ENCODE measurements around the gene RIN3.
"Not testable (repeated sequence)": the region's sequence is repeated elsewhere in the genome, so short reads cannot be mapped to it uniquely, and the experiment has no call there.

Gene RIN3

DNA sequence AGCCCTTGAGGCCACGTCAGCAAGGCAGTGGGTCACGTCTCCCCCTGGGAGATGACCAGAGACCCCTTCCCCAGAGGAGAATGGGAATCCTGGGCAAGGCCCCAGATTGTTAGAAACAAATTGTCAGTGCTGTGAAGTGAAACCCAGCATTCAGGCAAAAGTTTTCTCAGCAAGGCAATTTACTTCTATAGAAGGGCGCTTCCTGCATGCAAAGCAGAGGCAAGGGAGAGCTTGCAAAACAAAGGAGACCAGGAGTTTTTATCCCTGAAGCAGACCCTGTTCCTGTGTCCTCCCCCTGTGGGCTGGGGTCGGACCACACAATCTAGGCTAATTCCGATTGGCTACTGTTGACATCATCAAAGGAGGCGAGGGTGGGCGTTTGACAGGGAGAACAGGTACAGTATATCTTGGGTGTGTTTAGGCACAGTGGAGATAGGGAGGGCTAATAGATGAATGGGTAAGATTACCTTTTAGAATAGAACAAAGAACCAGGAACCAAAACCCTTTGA, 114.2 kb downstream of the RIN3 start:
- Mint-ChIP-seq H3K4me1 (ENCODE audit: low read depth in 2 of 2) (peaks cover 23 to 31% of the 10 kb centered on the region in 2 donors), H3K27ac (peak overlapping the region in 1 of 2 donors; percentile 26), H3K9me3 (peaks cover 7 to 15% of the 10 kb centered on the region in 2 donors), H3K4me3 (no peak overlapping the region), H3K36me3 (ENCODE audit: insufficient read depth) (peaks cover 4% of the 10 kb centered on the region), H3K27me3 (no peaks in the 10 kb centered on the region)
- ATAC-seq (replicated peaks) (no peak), DNase-seq (no peak)

GRCh38 chr14:92628636-92629035, 115.1 kb downstream of the RIN3 start:
- Mint-ChIP-seq H3K4me3 (no peak overlapping the region), H3K36me3 (ENCODE audit: insufficient read depth) (peaks cover 4% of the 10 kb centered on the region), H3K27ac (no peak overlapping the region), H3K27me3 (no peaks in the 10 kb centered on the region), H3K4me1 (ENCODE audit: low read depth in 2 of 2) (peaks cover 31 to 39% of the 10 kb centered on the region in 2 donors), H3K9me3 (peaks cover 7 to 15% of the 10 kb centered on the region in 2 donors)
- no peak for DNase-seq
- no peak for ATAC-seq (replicated peaks)

GRCh38 chr14:92630367-92630766, 116.8 kb downstream of the RIN3 start:
- DNase-seq (no peak), ATAC-seq (replicated peaks) (no peak)
- H3K27me3 Mint-ChIP-seq, result no peaks in the 10 kb centered on the region
- H3K4me1 Mint-ChIP-seq (ENCODE audit: low read depth in 2 of 2), result peaks cover 30 to 36% of the 10 kb centered on the region in 2 donors
- peaks cover 4% of the 10 kb centered on the region for H3K36me3 Mint-ChIP-seq (ENCODE audit: insufficient read depth)
- H3K27ac Mint-ChIP-seq, result peak overlapping the region in 1 of 2 donors; percentile 81
- H3K4me3 Mint-ChIP-seq, result no peak overlapping the region
- H3K9me3 Mint-ChIP-seq, result peaks cover 7 to 15% of the 10 kb centered on the region in 2 donors

- peaks cover 32 to 34% of the 10 kb centered on the region in 2 donors for H3K4me1 Mint-ChIP-seq (ENCODE audit: low read depth in 2 of 2)
- H3K4me3 Mint-ChIP-seq, result no peak overlapping the region
- H3K9me3 Mint-ChIP-seq, result peaks cover 7 to 15% of the 10 kb centered on the region in 2 donors
- DNase-seq (no peak), ATAC-seq (replicated peaks) (no peak)
- H3K36me3 Mint-ChIP-seq (ENCODE audit: insufficient read depth), result peaks cover 4% of the 10 kb centered on the region
- peak overlapping the region in 1 of 2 donors; percentile 81 for H3K27ac Mint-ChIP-seq
- no peaks in the 10 kb centered on the region for H3K27me3 Mint-ChIP-seq
Observed at GRCh38 chr14:92631098-92631497, 117.5 kb downstream of the RIN3 start.

GRCh38 chr14:92632546-92633273, 119.1 kb downstream of the RIN3 start:
- peak overlapping the region; percentile 30 to 81 for H3K27ac Mint-ChIP-seq
- H3K36me3 Mint-ChIP-seq (ENCODE audit: insufficient read depth), result no peaks in the 10 kb centered on the region
- ATAC-seq (replicated peaks), result no peak
- peaks cover 28 to 31% of the 10 kb centered on the region in 2 donors for H3K4me1 Mint-ChIP-seq (ENCODE audit: low read depth in 2 of 2)
- DNase-seq, result no peak
- no peaks in the 10 kb centered on the region for H3K27me3 Mint-ChIP-seq
- H3K9me3 Mint-ChIP-seq, result peaks cover 0 to 4% of the 10 kb centered on the region in 2 donors
- H3K4me3 Mint-ChIP-seq, result no peak overlapping the region

GRCh38 chr14:92633274-92633616, 119.7 kb downstream of the RIN3 start:
- H3K27ac Mint-ChIP-seq, result peak overlapping the region; percentile 30 to 81
- peaks cover 28 to 33% of the 10 kb centered on the region in 2 donors for H3K4me1 Mint-ChIP-seq (ENCODE audit: low read depth in 2 of 2)
- H3K4me3 Mint-ChIP-seq, result no peak overlapping the region
- H3K27me3 Mint-ChIP-seq, result no peaks in the 10 kb centered on the region
- H3K36me3 Mint-ChIP-seq (ENCODE audit: insufficient read depth), result no peaks in the 10 kb centered on the region
- no peaks in the 10 kb centered on the region for H3K9me3 Mint-ChIP-seq
- ATAC-seq (replicated peaks) (no peak), DNase-seq (no peak)

- no peak overlapping the region for H3K4me3 Mint-ChIP-seq
- DNase-seq (no peak), ATAC-seq (replicated peaks) (no peak)
- no peaks in the 10 kb centered on the region for H3K9me3 Mint-ChIP-seq
- H3K36me3 Mint-ChIP-seq (ENCODE audit: insufficient read depth), result no peaks in the 10 kb centered on the region
- H3K27ac Mint-ChIP-seq, result peak overlapping the region; percentile 30 to 81
- H3K27me3 Mint-ChIP-seq, result no peaks in the 10 kb centered on the region
- peaks cover 26 to 34% of the 10 kb centered on the region in 2 donors for H3K4me1 Mint-ChIP-seq (ENCODE audit: low read depth in 2 of 2)
Observed at GRCh38 chr14:92633724-92634123, 120.1 kb downstream of the RIN3 start.

DNA sequence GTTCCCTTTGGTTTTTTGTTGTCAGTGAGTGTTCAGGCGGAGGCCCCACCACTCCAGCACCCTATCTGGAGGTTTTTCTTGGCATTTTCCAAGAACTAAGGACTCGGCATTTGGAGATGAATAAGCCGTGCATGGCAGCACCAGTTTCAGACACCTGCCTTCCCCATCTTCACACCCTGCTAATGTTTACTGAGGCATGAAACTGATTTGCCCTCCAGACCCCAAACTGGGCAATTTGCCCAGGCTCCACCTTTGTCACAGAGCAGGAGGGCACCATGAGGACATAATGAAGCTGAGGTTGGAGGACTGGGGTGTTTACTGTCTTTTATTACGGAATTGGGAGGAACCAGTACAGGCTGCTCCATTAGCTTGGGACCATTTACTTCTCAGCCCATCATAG, 121.5 kb downstream of the RIN3 start:
- H3K27ac Mint-ChIP-seq, result peak overlapping the region; percentile 72 to 80

GRCh38 chr14:92635896-92636295, 122.3 kb downstream of the RIN3 start:
- Mint-ChIP-seq H3K27me3 (no peaks in the 10 kb centered on the region), H3K4me3 (no peak overlapping the region), H3K9me3 (no peaks in the 10 kb centered on the region), H3K4me1 (ENCODE audit: low read depth in 2 of 2) (peaks cover 19 to 33% of the 10 kb centered on the region in 2 donors), H3K36me3 (ENCODE audit: insufficient read depth) (no peaks in the 10 kb centered on the region), H3K27ac (peak overlapping the region in 1 of 2 donors; percentile 80)
- DNase-seq (no peak), ATAC-seq (replicated peaks) (no peak)

More for the DNA sequence above, 121.5 kb downstream of the RIN3 start:
- Mint-ChIP-seq H3K4me3 (no peak overlapping the region), H3K36me3 (ENCODE audit: insufficient read depth) (no peaks in the 10 kb centered on the region), H3K9me3 (no peaks in the 10 kb centered on the region), H3K27me3 (no peaks in the 10 kb centered on the region), H3K4me1 (ENCODE audit: low read depth in 2 of 2) (peaks cover 19 to 33% of the 10 kb centered on the region in 2 donors)
- DNase-seq, result no peak
- no peak for ATAC-seq (replicated peaks)

GRCh38 chr14:92637228-92637627, 123.6 kb downstream of the RIN3 start:
- ATAC-seq (replicated peaks), result no peak
- peaks cover 18 to 31% of the 10 kb centered on the region in 2 donors for H3K4me1 Mint-ChIP-seq (ENCODE audit: low read depth in 2 of 2)
- no peaks in the 10 kb centered on the region for H3K27me3 Mint-ChIP-seq
- H3K36me3 Mint-ChIP-seq (ENCODE audit: insufficient read depth), result peaks cover 9% of the 10 kb centered on the region
- no peak for DNase-seq
- no peak overlapping the region for H3K4me3 Mint-ChIP-seq
- no peaks in the 10 kb centered on the region for H3K9me3 Mint-ChIP-seq
- peak overlapping the region; percentile 36 to 79 for H3K27ac Mint-ChIP-seq

- no peaks in the 10 kb centered on the region for H3K27me3 Mint-ChIP-seq
- peaks cover 10% of the 10 kb centered on the region for H3K36me3 Mint-ChIP-seq (ENCODE audit: insufficient read depth)
- peak overlapping the region; percentile 36 to 79 for H3K27ac Mint-ChIP-seq
- peaks cover 11 to 26% of the 10 kb centered on the region in 2 donors for H3K4me1 Mint-ChIP-seq (ENCODE audit: low read depth in 2 of 2)
- ATAC-seq (replicated peaks) (no peak), DNase-seq (no peak)
- no peaks in the 10 kb centered on the region for H3K9me3 Mint-ChIP-seq
- no peak overlapping the region for H3K4me3 Mint-ChIP-seq
Observed at GRCh38 chr14:92637864-92638263, 124.3 kb downstream of the RIN3 start.

- H3K9me3 Mint-ChIP-seq, result no peaks in the 10 kb centered on the region
- peaks cover 10% of the 10 kb centered on the region for H3K36me3 Mint-ChIP-seq (ENCODE audit: insufficient read depth)
- no peak for ATAC-seq (replicated peaks)
- peaks cover 7 to 22% of the 10 kb centered on the region in 2 donors for H3K4me1 Mint-ChIP-seq (ENCODE audit: low read depth in 2 of 2)
- H3K27ac Mint-ChIP-seq, result peak overlapping the region; percentile 36 to 79
- H3K4me3 Mint-ChIP-seq, result no peak overlapping the region
- no peak for DNase-seq
- no peaks in the 10 kb centered on the region for H3K27me3 Mint-ChIP-seq
Observed at GRCh38 chr14:92638266-92638665, 124.7 kb downstream of the RIN3 start.

DNA sequence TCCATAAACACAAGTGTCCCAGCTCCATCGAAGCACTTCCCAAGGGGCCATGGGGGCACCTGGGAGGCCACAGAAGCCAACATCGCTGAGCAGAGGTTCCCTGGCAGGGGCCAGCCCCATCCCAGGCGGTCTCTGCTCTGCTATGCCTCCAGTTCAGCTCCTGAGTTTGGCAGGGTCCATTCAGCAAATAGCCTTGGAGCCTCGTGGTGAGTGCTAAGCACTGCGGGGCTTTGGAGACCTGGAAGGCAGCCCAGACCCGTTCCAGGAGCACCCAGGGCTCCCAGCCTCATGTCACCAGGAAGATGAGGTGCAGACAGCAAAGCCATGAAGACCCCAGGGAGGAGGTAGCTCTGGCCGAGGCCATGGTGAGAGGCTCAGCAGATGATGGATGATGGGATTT, 125.3 kb downstream of the RIN3 start:
- DNase-seq (no peak), ATAC-seq (replicated peaks) (no peak)
- H3K9me3 Mint-ChIP-seq, result no peaks in the 10 kb centered on the region
- peak overlapping the region; percentile 36 to 79 for H3K27ac Mint-ChIP-seq
- H3K4me1 Mint-ChIP-seq (ENCODE audit: low read depth in 2 of 2), result peaks cover 5 to 19% of the 10 kb centered on the region in 2 donors
- H3K36me3 Mint-ChIP-seq (ENCODE audit: insufficient read depth), result peaks cover 14% of the 10 kb centered on the region
- no peaks in the 10 kb centered on the region for H3K27me3 Mint-ChIP-seq
- no peak overlapping the region for H3K4me3 Mint-ChIP-seq

DNA sequence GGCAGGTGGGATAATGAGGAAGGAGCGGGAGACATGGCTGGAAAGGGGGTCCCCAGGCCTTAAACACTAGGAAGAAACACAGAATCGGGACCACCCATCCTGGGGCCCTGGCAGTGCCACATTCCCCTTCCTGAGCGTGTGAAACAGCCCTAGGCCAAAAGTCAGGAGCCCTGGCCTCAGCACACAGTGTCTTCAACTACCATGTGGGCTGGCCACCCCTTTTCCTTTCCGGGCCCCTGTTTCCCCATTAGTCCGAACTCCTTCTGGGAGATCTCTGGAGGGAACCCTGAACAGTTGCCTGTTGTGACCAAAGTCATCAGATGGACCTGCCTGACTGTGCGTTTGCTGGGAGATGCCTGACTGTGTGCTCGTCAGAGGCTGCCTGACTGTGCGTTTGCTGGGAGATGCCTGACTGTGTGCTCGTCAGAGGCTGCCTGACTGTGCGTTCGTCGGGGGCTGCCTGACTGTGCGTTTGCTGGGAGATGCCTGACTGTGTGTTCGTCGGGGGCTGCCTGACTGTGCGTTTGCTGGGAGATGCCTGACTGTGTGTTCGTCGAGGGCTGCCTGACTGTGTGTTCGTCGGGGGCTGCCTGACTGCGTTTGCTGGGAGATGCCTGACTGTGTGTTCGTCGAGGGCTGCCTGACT, 126.0 kb downstream of the RIN3 start:
- not testable (repeated sequence) for H3K27me3 Mint-ChIP-seq; H3K9me3 Mint-ChIP-seq; DNase-seq; ATAC-seq (replicated peaks); H3K4me3 Mint-ChIP-seq
- Mint-ChIP-seq H3K27ac (peak overlapping the region; percentile 36 to 79), H3K36me3 (ENCODE audit: insufficient read depth) (peaks cover 14% of the 10 kb centered on the region), H3K4me1 (ENCODE audit: low read depth in 2 of 2) (peaks cover 5 to 21% of the 10 kb centered on the region in 2 donors)
